ENCODE results near the gene C1QL1. TPM values are rescaled to one million over a fixed set of nuclear protein-coding genes. Genes with fewer than 3 reads are reported as not detected.

Gene C1QL1
- total RNA-seq, 1 experiment from 2014 or later: 8.6 TPM

DNA sequence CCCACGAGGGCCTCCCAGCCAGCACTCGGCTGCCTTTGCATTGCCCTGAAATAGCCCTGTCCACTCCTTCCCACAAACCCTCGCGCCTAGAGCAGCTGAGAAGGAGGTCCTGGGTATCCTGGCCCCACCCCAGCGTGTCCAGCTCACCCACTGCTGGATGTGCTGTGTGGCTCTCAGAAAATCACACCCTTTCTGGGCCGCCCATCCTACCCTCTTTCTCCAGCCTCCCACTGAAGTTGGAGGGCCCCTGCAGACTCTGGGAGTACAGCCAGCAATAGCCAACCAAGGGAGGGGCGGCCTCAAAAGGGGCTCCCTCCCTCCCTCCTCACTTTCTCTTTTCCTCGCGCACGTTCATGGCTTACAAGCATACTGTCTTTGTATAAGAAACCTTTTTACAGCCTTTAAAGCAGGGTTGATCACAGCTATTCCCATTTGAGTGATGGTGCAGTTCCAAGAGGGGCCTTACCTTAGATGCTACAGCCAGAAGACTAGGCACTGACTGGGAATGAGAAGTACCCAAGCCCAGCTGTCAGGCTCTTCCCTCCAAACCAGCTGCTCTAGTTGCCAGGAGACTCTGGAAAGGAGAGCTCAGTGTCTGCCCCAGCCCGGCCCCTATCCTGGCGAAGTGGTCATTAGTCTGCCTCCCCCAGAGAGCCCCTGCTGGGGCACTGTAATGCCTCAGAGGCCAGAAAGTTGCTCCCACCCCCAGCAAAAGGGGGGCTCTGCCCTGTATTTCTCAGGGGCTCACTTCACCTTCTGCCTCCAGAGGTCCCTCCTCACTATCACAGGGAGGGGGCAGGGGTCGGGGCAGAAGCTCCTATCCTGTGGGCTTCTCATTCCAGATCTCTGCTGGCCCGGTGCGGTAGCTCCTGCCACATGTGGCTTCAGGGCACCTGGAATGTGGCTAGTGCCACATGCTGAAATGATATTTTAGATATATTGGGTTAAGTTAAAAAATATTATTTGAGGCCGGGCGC, 45.2 kb upstream of the C1QL1 start:
- H3K36me3 ChIP-seq (ENCODE audit: insufficient read depth, low read length, poor library complexity, severe bottlenecking): no peaks in the 10 kb centered on the region
- POLR2A ChIA-PET (ENCODE audit: low non-redundant PET): no interaction called here
- H3K4me3 ChIP-seq (ENCODE audit: low read depth, low read length, poor library complexity, severe bottlenecking): no peak overlapping the region
- H3K9me3 ChIP-seq (ENCODE audit: low read depth, low read length, poor library complexity, severe bottlenecking): no peaks in the 10 kb centered on the region
- CTCF ChIA-PET: no interaction called here
- H3K27ac ChIP-seq (ENCODE audit: low read depth, low read length, poor library complexity, severe bottlenecking): no peak overlapping the region
- intact Hi-C loops (cut with micrococcal nuclease; ENCODE audit: unreplicated experiment): loop anchor here (2.0 kb wide), 1 partner anchor 67 kb away; the partner anchor contains the start of gene KIF18B
- TF ChIP-seq, protein P1, sequence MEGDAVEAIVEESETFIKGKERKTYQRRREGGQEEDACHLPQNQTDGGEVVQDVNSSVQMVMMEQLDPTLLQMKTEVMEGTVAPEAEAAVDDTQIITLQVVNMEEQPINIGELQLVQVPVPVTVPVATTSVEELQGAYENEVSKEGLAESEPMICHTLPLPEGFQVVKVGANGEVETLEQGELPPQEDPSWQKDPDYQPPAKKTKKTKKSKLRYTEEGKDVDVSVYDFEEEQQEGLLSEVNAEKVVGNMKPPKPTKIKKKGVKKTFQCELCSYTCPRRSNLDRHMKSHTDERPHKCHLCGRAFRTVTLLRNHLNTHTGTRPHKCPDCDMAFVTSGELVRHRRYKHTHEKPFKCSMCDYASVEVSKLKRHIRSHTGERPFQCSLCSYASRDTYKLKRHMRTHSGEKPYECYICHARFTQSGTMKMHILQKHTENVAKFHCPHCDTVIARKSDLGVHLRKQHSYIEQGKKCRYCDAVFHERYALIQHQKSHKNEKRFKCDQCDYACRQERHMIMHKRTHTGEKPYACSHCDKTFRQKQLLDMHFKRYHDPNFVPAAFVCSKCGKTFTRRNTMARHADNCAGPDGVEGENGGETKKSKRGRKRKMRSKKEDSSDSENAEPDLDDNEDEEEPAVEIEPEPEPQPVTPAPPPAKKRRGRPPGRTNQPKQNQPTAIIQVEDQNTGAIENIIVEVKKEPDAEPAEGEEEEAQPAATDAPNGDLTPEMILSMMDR (conservative IDR thresholded peaks at IDR 0.05; ENCODE audit: low read depth, low read length): no peak
- no peak for TF ChIP-seq EZH2 (IDR thresholded peaks at IDR 0.05; ENCODE audit: borderline replicate concordance, low read depth, low read length, poor library complexity, severe bottlenecking)
- DNase-seq (ENCODE audit: low spot score): no peak
- no TSS peak for BruUV-seq (replicated peaks)
- H3K27me3 ChIP-seq (replicated peaks; ENCODE audit: insufficient read depth, low read depth, low read length, poor library complexity): no peaks in the 10 kb centered on the region
- H3K4me1 ChIP-seq (ENCODE audit: insufficient read depth, low read length, poor library complexity, severe bottlenecking): no peaks in the 10 kb centered on the region

DNA sequence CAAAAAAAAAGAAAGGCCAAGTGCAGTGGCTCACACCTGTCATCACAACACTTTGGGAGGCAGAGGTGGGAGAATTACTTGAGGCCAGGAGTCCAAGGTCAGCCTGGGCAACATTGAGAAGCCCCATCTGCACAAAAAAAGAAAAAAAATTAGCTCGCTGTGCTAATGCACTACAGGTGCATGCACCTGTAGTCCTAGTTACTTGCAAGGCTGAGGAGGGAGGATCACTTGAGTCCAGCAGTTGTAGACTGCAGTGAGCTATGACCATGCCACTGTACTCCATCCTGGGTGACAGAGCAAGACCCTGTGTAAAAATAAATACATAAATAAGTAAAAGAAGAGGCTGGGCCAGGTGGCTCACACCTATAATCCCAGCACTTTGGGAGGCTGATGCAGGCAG, 43.7 kb upstream of the C1QL1 start:
- intact Hi-C loops (cut with micrococcal nuclease; ENCODE audit: unreplicated experiment): loop anchor here (2.0 kb wide), 1 partner anchor 65 kb away; the partner anchor contains the start of gene KIF18B
- Histone ChIP-seq H3K27ac (ENCODE audit: low read depth, low read length, poor library complexity, severe bottlenecking) (no peak overlapping the region), H3K27me3 (replicated peaks; ENCODE audit: insufficient read depth, low read depth, low read length, poor library complexity) (no peaks in the 10 kb centered on the region), H3K36me3 (ENCODE audit: insufficient read depth, low read length, poor library complexity, severe bottlenecking) (no peaks in the 10 kb centered on the region), H3K4me1 (ENCODE audit: insufficient read depth, low read length, poor library complexity, severe bottlenecking) (no peaks in the 10 kb centered on the region), H3K9me3 (ENCODE audit: low read depth, low read length, poor library complexity, severe bottlenecking) (no peaks in the 10 kb centered on the region), H3K4me3 (ENCODE audit: low read depth, low read length, poor library complexity, severe bottlenecking) (no peak overlapping the region)
- POLR2A ChIA-PET (ENCODE audit: low non-redundant PET): no interaction called here
- no peak for DNase-seq (ENCODE audit: low spot score)
- CTCF ChIA-PET: no interaction called here
- no TSS peak for BruUV-seq (replicated peaks)
- TF ChIP-seq, protein P1 (conservative IDR thresholded peaks at IDR 0.05; ENCODE audit: low read depth, low read length): no peak
- TF ChIP-seq EZH2 (IDR thresholded peaks at IDR 0.05; ENCODE audit: borderline replicate concordance, low read depth, low read length, poor library complexity, severe bottlenecking): no peak

DNA sequence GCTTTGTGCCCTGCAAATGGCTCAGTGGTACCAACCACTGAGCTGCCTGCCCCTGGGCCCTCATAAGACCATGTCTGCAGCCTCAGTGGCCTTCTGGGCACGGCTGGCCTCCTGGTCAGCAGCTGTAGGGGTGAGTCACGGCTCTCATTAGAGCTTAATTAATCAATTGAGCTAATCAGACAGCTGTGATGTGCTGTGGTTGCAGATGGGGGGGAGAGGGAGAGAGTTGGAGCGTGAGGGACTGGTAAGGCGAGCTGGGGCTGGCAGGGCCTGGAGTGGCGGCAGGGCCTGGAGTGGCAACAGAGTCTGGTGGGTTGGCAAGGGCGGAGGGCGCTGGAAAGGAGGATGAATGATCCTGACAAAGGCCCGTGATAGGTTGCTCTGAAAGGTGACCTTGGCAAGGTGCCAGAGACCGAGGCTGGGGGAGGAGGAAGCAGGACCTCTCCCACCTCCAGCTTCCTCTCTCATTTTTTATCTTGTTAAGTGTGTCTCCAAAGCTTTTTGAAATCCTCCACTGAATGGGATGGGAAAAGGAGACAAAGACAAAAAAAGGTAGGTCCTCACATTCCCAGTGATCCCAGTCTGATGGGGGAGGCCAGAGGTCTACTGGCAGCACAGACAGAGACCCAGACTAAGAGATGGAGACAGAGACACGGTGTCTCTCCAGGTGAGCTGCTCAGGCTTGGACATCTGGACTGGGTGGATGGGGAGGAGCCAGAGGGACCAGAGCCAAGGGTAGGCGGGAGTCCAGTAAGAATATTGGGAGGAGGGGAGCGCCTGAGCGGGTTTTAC, 41.8 kb upstream of the C1QL1 start:
- no TSS peak for BruUV-seq (replicated peaks)
- no peak overlapping the region for H3K4me3 ChIP-seq (ENCODE audit: low read depth, low read length, poor library complexity, severe bottlenecking)
- intact Hi-C loops (cut with micrococcal nuclease; ENCODE audit: unreplicated experiment): no loop called here
- TF ChIP-seq EZH2 (IDR thresholded peaks at IDR 0.05; ENCODE audit: borderline replicate concordance, low read depth, low read length, poor library complexity, severe bottlenecking): no peak
- TF ChIP-seq, protein P1 (conservative IDR thresholded peaks at IDR 0.05; ENCODE audit: low read depth, low read length): no peak
- CTCF ChIA-PET: no interaction called here
- no peak for DNase-seq (ENCODE audit: low spot score)
- POLR2A ChIA-PET (ENCODE audit: low non-redundant PET): no interaction called here
- no peak overlapping the region for H3K27ac ChIP-seq (ENCODE audit: low read depth, low read length, poor library complexity, severe bottlenecking)
- H3K36me3 ChIP-seq (ENCODE audit: insufficient read depth, low read length, poor library complexity, severe bottlenecking): no peaks in the 10 kb centered on the region
- H3K4me1 ChIP-seq (ENCODE audit: insufficient read depth, low read length, poor library complexity, severe bottlenecking): no peaks in the 10 kb centered on the region
- no peaks in the 10 kb centered on the region for H3K9me3 ChIP-seq (ENCODE audit: low read depth, low read length, poor library complexity, severe bottlenecking)
- H3K27me3 ChIP-seq (replicated peaks; ENCODE audit: insufficient read depth, low read depth, low read length, poor library complexity): no peaks in the 10 kb centered on the region

Measured in A673 (cell line).